A549 (cell line): ENCODE data around the gene NAV3. TPM values are rescaled to one million over a fixed set of nuclear protein-coding genes. Genes with fewer than 3 reads are reported as not detected.

Experiments used
- ATAC-seq, 2 experiments: fragments of 200-7000 bp in 1 of 2; fragments of >200 bp in 1 of 2; cut with Nextera tagmentation in 1 of 2; cut with Tn5 transposase in 1 of 2; 3 replicates each; pipeline versions ENCODE4 v1.8.0 to v1.9.1; 2018 to 2020; ENCODE audit warnings: mild to moderate bottlenecking in 1 of 2, moderate library complexity in 1 of 2
- CTCF ChIA-PET: fragments of 300-600 bp; sonication (Branson Sonifier 250); formaldehyde crosslinking; extraction: SDS; loops from one replicate; lab custom pipeline; 2021; ENCODE audit warnings: antibody characterized with exemption, inconsistent platforms; lab: Yijun Ruan, JAX
- POLR2A ChIA-PET: fragments of 350-600 bp; formaldehyde crosslinking; extraction: SDS; loops from one replicate; lab custom pipeline; 2021; ENCODE audit warnings: antibody characterized with exemption, inconsistent platforms; lab: Yijun Ruan, JAX
- DNase-seq, 2 experiments: peaks; one replicate each; pipeline versions ENCODE4 v3.0.0 to v3.0.0-alpha.2; 2011 to 2016; ENCODE audit warnings: low read depth in 1 of 2, low spot score in 1 of 2
- FAIRE-seq: peaks from 2 replicates; lab custom pipeline; 2011; peaks lifted over from hg19 to GRCh38; lab: Jason Lieb, UNC
- H3K27ac ChIP-seq, 2 experiments: fragments of >200 bp; sonication (Bioruptor Twin); formaldehyde crosslinking; 3 replicates each; pipeline ENCODE4 v1.5.1; 2016 to 2017
- H3K4me1 ChIP-seq: fragments of >200 bp; sonication (Bioruptor Twin); formaldehyde crosslinking; 3 replicates; pipeline ENCODE4 v1.6.1; 2016
- H3K4me2 ChIP-seq: fragments of >200 bp; sonication (Bioruptor Twin); formaldehyde crosslinking; 3 replicates; pipeline ENCODE4 v1.6.1; 2016
- H3K4me3 ChIP-seq: fragments of >200 bp; sonication (Bioruptor Twin); formaldehyde crosslinking; 3 replicates; pipeline ENCODE4 v1.5.1; 2016
- H3K9me3 ChIP-seq: fragments of >200 bp; sonication (Bioruptor Twin); formaldehyde crosslinking; 3 replicates; pipeline ENCODE4 v1.6.1; 2016
- BHLHE40 ChIP-seq: IDR thresholded peaks from 2 replicates; pipeline ENCODE4 v1.6.1; 2012; ENCODE audit warnings: low read depth, low read length, inconsistent platforms
- CBX2 ChIP-seq: fragments of 200-600 bp; sonication (generic); IDR thresholded peaks from 2 replicates; pipeline ENCODE4 v1.6.1; 2016; ENCODE audit warnings: low read depth, mild to moderate bottlenecking, borderline replicate concordance
- FOSB ChIP-seq: fragments of 250-450 bp; sonication (Bioruptor Pico); IDR thresholded peaks from 2 replicates; pipeline ENCODE4 v1.5.0; 2020; ENCODE audit warnings: mild to moderate bottlenecking, moderate library complexity
- FOXS1 ChIP-seq: fragments of 250-450 bp; sonication (Bioruptor Pico); IDR thresholded peaks from 2 replicates; pipeline ENCODE4 v1.5.0; 2020; ENCODE audit warnings: mild to moderate bottlenecking, moderate library complexity
- HDAC2 ChIP-seq: fragments of 200-600 bp; sonication (generic); IDR thresholded peaks from 2 replicates; pipeline ENCODE4 v1.6.1; 2016
- HEYL ChIP-seq: fragments of 250-450 bp; sonication (Bioruptor Pico); IDR thresholded peaks from 2 replicates; pipeline ENCODE4 v1.8.0; 2021; ENCODE audit warnings: mild to moderate bottlenecking, moderate library complexity
- JUNB ChIP-seq: fragments of >200 bp; sonication (Bioruptor Twin); formaldehyde crosslinking; IDR thresholded peaks from 2 replicates; pipeline ENCODE4 v1.6.1; 2016
- KDM1A ChIP-seq: fragments of 200-600 bp; sonication (generic); IDR thresholded peaks from 2 replicates; pipeline ENCODE4 v1.6.1; 2016; ENCODE audit warnings: low read depth, mild to moderate bottlenecking
- RCOR1 ChIP-seq: fragments of 150-350 bp; IDR thresholded peaks from 2 replicates; pipeline ENCODE4 v1.6.1; 2014; ENCODE audit warnings: antibody characterized with exemption, low read length, low read depth
- SREBF2 ChIP-seq: fragments of 450-650 bp; IDR thresholded peaks from 2 replicates; pipeline ENCODE4 v1.6.1; 2014; ENCODE audit warnings: mild to moderate bottlenecking, moderate library complexity
- ZC3H11A ChIP-seq: fragments of 450-650 bp; IDR thresholded peaks from 2 replicates; pipeline ENCODE4 v1.6.1; 2014; ENCODE audit warnings: antibody characterized with exemption, mild to moderate bottlenecking
- ZSCAN20 ChIP-seq: fragments of 250-450 bp; sonication (Bioruptor Pico); IDR thresholded peaks from 2 replicates; pipeline ENCODE4 v1.8.0; 2022; ENCODE audit warnings: mild to moderate bottlenecking, moderate library complexity
- WGBS: methylation state at CpG from one replicate; pipeline ENCODE4 v1.1.6; 2017; ENCODE audit errors: missing lambda C conversion rate; 5-methylcytosine and 5-hydroxymethylcytosine counted together
- polyA plus RNA-seq, 4 experiments: library from polyadenylated mRNA; depleted of rRNA in 3 of 4; stranded (reverse); fragments of >200 nt; fragmentation: RNase III in 1 of 4; extraction: RNeasy Plus Mini Kit Qiagen cat#74134 plus additional on column Dnase treatment in 1 of 4; gene quantifications; 2 replicates in 3 of 4; 3 replicates in 1 of 4; pipeline ENCODE4 v1.2.3, GENCODE V29; 2011 to 2017
- TF ChIP-seq, protein P1 (sequence below): fragments of 250-450 bp; sonication (Bioruptor Pico); IDR thresholded peaks from 2 replicates; pipeline ENCODE4 v1.5.0; 2021; ENCODE audit warnings: mild to moderate bottlenecking, moderate library complexity, borderline replicate concordance
- TF ChIP-seq, protein P2 (sequence below): fragments of >200 bp; sonication (Bioruptor Twin); formaldehyde crosslinking; IDR thresholded peaks from 2 replicates; pipeline ENCODE4 v1.6.1; 2016
- TF ChIP-seq, protein P3 (sequence below): fragments of 450-650 bp; IDR thresholded peaks from 2 replicates; pipeline ENCODE4 v1.6.1; 2014; ENCODE audit warnings: antibody characterized with exemption
- TF ChIP-seq, protein P4 (sequence below): fragments of >200 bp; sonication (Bioruptor Twin); formaldehyde crosslinking; IDR thresholded peaks from 3 replicates; pipeline ENCODE4 v1.6.1; 2016
- TF ChIP-seq, protein P5 (sequence below): IDR thresholded peaks from 2 replicates; pipeline ENCODE4 v1.6.1; 2012
- TF ChIP-seq, protein P6 (sequence below): fragments of 200-600 bp; sonication (generic); IDR thresholded peaks from 2 replicates; pipeline ENCODE4 v1.6.1; 2016; ENCODE audit warnings: antibody characterized with exemption, mild to moderate bottlenecking, moderate library complexity

The NAV3 gene
- polyA plus RNA-seq, 2 of the 4 experiments (the other 2 are of a cell fraction) = 8.6 to 9.7 TPM

DNA sequence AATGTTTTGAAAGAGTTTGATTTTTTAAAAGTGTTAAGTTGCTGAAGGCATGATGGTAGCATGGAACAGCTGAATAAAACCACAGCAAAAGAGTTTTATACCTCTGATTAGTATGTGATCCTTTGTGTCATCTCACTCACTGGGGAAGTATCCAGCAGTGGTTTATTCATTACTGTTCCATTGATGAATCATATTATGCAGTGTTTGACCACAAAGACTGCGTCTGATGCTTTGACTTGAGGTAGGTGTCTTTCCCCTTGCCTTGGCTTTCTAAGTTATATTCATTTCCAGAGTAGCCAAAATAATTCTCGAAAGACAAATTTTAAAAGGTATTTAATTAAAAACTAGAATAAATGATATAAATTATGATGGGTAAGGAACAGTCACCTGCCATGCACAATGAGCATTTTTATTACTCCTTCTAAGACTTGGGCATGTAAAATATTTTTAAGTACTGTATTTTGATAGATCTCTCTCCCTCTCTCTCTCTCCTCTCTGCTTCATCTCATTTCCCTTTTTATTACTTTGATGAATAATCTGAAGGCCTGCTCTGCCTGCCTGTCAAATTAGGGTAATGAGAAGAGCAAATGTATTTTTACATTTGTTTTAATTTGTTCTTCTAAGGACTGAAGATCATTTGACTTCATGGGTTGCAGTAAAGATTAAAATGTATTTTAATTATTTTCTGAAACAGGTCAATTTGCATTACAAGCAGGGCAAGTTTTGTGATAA is 164.9 kb downstream of the NAV3 start:
- FAIRE-seq = peak; percentile 67
- ATAC-seq = peak in 1 of 2 experiments; percentile 55; a peak in 2 of 6 replicates
- CTCF ChIA-PET = no interaction called here

DNA sequence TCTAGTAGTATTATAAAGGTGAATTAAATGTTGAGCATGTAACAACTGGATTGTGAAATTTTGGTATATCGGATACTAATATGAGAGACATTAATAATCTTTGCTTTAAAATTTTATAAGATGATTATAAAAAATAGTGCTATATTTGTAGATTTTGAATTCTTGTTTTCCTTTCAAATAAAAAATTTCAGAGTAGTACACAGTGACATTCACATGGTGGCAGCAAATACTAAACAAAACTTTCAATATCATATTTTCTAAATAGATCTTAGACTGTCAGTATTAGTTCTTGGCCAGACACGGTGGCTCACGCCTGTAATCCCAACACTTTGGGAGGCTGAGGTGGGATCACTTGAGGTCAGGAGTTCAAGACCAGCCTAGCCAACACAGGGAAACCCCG is 166.0 kb downstream of the NAV3 start:
- Histone ChIP-seq H3K9me3 (no peaks in the 10 kb centered on the region), H3K4me1 (peaks cover 11% of the 10 kb centered on the region; the same call in 1 of the 3 replicates), H3K4me3 (no peak overlapping the region), H3K27ac (no peak overlapping the region), H3K4me2 (no peak overlapping the region)
- no peak for TF ChIP-seq HEYL (CRISPR knock-in tag)
- TF ChIP-seq, protein P1, sequence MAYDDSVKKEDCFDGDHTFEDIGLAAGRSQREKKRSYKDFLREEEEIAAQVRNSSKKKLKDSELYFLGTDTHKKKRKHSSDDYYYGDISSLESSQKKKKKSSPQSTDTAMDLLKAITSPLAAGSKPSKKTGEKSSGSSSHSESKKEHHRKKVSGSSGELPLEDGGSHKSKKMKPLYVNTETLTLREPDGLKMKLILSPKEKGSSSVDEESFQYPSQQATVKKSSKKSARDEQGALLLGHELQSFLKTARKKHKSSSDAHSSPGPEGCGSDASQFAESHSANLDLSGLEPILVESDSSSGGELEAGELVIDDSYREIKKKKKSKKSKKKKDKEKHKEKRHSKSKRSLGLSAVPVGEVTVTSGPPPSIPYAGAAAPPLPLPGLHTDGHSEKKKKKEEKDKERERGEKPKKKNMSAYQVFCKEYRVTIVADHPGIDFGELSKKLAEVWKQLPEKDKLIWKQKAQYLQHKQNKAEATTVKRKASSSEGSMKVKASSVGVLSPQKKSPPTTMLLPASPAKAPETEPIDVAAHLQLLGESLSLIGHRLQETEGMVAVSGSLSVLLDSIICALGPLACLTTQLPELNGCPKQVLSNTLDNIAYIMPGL (CRISPR knock-in tag) = no peak
- TF ChIP-seq HDAC2 = no peak
- TF ChIP-seq, protein P2, sequence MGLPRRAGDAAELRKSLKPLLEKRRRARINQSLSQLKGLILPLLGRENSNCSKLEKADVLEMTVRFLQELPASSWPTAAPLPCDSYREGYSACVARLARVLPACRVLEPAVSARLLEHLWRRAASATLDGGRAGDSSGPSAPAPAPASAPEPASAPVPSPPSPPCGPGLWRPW = no peak
- TF ChIP-seq ZSCAN20 = no peak
- TF ChIP-seq, protein P3, sequence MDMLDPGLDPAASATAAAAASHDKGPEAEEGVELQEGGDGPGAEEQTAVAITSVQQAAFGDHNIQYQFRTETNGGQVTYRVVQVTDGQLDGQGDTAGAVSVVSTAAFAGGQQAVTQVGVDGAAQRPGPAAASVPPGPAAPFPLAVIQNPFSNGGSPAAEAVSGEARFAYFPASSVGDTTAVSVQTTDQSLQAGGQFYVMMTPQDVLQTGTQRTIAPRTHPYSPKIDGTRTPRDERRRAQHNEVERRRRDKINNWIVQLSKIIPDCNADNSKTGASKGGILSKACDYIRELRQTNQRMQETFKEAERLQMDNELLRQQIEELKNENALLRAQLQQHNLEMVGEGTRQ = no peak
- no peak for TF ChIP-seq RCOR1
- no peak for DNase-seq
- 88% methylated on average over 4 of the region's 4 CpGs for WGBS
- no peak for ATAC-seq
- no peak for FAIRE-seq
- ChIA-PET POLR2A (no interaction called here), CTCF (no interaction called here)

More for the DNA sequence above, 164.9 kb downstream of the NAV3 start:
- DNase-seq = peak in 1 of 2 experiments; percentile 5
- TF ChIP-seq, protein P4, sequence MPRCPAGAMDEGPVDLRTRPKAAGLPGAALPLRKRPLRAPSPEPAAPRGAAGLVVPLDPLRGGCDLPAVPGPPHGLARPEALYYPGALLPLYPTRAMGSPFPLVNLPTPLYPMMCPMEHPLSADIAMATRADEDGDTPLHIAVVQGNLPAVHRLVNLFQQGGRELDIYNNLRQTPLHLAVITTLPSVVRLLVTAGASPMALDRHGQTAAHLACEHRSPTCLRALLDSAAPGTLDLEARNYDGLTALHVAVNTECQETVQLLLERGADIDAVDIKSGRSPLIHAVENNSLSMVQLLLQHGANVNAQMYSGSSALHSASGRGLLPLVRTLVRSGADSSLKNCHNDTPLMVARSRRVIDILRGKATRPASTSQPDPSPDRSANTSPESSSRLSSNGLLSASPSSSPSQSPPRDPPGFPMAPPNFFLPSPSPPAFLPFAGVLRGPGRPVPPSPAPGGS = no peak
- 0 out of 2 replicates have a peak, but pooled peaks have one; percentile 16 for TF ChIP-seq JUNB
- TF ChIP-seq, all 56 proteins: peak for 1
- Histone ChIP-seq H3K4me1 (peaks cover 11% of the 10 kb centered on the region; the same call in 1 of the 3 replicates), H3K4me2 (no peak overlapping the region), H3K27ac (no peak overlapping the region), H3K9me3 (no peaks in the 10 kb centered on the region), H3K4me3 (no peak overlapping the region)
- POLR2A ChIA-PET = no interaction called here
- WGBS = 50% methylated on average over 2 of the region's 2 CpGs

DNA sequence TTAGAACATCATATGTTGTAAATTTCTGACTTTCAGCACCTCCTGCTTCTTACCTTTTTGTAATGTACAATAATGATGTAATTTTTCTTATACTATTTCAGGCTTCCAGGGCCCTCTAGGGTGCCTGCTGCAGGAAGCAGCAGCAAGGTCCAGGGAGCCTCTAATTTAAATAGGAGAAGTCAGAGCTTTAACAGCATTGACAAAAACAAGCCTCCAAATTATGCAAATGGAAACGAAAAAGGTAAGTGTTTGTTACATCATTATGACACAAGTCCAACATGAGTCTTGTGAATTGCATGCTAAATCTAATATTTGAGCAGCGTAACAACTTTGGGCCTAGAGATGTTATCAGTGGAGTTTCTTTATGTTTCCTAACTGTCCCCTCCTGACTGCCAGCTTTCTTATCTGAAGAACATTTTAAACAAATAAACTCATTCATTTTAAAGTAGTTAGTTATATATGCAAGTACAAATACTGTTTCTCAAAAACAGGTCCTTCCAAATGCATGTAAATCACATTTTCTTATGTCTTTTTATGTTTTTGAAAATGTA is 167.6 kb downstream of the NAV3 start:
- peaks cover 11% of the 10 kb centered on the region; the same call in 1 of the 3 replicates for H3K4me1 ChIP-seq
- ChIA-PET POLR2A (no interaction called here), CTCF (interaction anchor here (1.5 kb wide), 1 partner anchor 123 kb away, joined by 3 read pairs; no protein-coding TSS in a partner anchor)
- ATAC-seq (no peak), DNase-seq (no peak), FAIRE-seq (no peak)
- H3K4me2 ChIP-seq = no peak overlapping the region
- H3K9me3 ChIP-seq = no peaks in the 10 kb centered on the region
- H3K4me3 ChIP-seq = no peak overlapping the region
- WGBS = 57% methylated on average over 2 of the region's 2 CpGs
- no peak overlapping the region for H3K27ac ChIP-seq
- no peak for TF ChIP-seq ZC3H11A
- no peak for TF ChIP-seq HEYL (CRISPR knock-in tag)
- no peak for TF ChIP-seq BHLHE40
- no peak for TF ChIP-seq FOXS1 (CRISPR knock-in tag)
- no peak for TF ChIP-seq CBX2
- TF ChIP-seq, protein P4 = no peak
- TF ChIP-seq, protein P5, sequence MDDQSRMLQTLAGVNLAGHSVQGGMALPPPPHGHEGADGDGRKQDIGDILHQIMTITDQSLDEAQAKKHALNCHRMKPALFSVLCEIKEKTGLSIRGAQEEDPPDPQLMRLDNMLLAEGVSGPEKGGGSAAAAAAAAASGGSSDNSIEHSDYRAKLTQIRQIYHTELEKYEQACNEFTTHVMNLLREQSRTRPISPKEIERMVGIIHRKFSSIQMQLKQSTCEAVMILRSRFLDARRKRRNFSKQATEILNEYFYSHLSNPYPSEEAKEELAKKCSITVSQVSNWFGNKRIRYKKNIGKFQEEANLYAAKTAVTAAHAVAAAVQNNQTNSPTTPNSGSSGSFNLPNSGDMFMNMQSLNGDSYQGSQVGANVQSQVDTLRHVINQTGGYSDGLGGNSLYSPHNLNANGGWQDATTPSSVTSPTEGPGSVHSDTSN = no peak
- TF ChIP-seq SREBF2 = no peak
- no peak for TF ChIP-seq KDM1A
- TF ChIP-seq, protein P3 = no peak
- TF ChIP-seq, protein P2 = no peak
- TF ChIP-seq, protein P6, sequence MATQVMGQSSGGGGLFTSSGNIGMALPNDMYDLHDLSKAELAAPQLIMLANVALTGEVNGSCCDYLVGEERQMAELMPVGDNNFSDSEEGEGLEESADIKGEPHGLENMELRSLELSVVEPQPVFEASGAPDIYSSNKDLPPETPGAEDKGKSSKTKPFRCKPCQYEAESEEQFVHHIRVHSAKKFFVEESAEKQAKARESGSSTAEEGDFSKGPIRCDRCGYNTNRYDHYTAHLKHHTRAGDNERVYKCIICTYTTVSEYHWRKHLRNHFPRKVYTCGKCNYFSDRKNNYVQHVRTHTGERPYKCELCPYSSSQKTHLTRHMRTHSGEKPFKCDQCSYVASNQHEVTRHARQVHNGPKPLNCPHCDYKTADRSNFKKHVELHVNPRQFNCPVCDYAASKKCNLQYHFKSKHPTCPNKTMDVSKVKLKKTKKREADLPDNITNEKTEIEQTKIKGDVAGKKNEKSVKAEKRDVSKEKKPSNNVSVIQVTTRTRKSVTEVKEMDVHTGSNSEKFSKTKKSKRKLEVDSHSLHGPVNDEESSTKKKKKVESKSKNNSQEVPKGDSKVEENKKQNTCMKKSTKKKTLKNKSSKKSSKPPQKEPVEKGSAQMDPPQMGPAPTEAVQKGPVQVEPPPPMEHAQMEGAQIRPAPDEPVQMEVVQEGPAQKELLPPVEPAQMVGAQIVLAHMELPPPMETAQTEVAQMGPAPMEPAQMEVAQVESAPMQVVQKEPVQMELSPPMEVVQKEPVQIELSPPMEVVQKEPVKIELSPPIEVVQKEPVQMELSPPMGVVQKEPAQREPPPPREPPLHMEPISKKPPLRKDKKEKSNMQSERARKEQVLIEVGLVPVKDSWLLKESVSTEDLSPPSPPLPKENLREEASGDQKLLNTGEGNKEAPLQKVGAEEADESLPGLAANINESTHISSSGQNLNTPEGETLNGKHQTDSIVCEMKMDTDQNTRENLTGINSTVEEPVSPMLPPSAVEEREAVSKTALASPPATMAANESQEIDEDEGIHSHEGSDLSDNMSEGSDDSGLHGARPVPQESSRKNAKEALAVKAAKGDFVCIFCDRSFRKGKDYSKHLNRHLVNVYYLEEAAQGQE = no peak
- no peak for TF ChIP-seq FOSB (CRISPR knock-in tag)
